Mucosa of descending colon (tissue), 3 donors: ENCODE data around the gene ACTL7A. TPM values are rescaled to one million over a fixed set of nuclear protein-coding genes. Genes with fewer than 3 reads are reported as not detected.

Experiments used
- ATAC-seq: fragments of 200-7000 bp; cut with Tn5 transposase; one replicate; pipeline ENCODE4 v1.9.1; 2020; ENCODE audit warnings: mild to moderate bottlenecking, moderate library complexity
- DNase-seq, 3 donors: peaks; one replicate each; pipeline ENCODE4 v3.0.0-alpha.2; 2020
- H3K36me3 ChIP-seq: fragments of 200-600 bp; one replicate; pipeline ENCODE4 v1.8.0; 2021; ENCODE audit warnings: low read depth, mild to moderate bottlenecking
- H3K4me1 ChIP-seq: fragments of 200-600 bp; one replicate; pipeline ENCODE4 v1.8.0; 2021; ENCODE audit warnings: low read depth, mild to moderate bottlenecking
- H3K4me3 ChIP-seq: fragments of 200-600 bp; one replicate; pipeline ENCODE4 v1.8.0; 2021; ENCODE audit warnings: mild to moderate bottlenecking
- H3K9me3 ChIP-seq: fragments of 200-600 bp; one replicate; pipeline ENCODE4 v1.8.0; 2021; ENCODE audit warnings: mild to moderate bottlenecking
- intact Hi-C, 2 donors: fragments of 100-400 bp; cut with DNase I in 1 of 2; cut with micrococcal nuclease in 1 of 2; formaldehyde crosslinking; loops; one replicate each; pipeline versions ENCODE4 v1.11.0 to v1.11.1; 2022; cut with DNase I, micrococcal nuclease
- total RNA-seq, 3 donors: library from RNA; stranded (reverse); fragmentation: NEBNext Ultra II Directional in 2 of 3; extraction: Animal tissue kit (Norgen Biotek cat#: 25700) in 2 of 3; gene quantifications; one replicate each; pipeline versions ENCODE4 v1.2.1 to v1.2.4, GENCODE V29; 2021 to 2023
- TF ChIP-seq, protein P1 (sequence below): fragments of 200-600 bp; IDR thresholded peaks from one replicate; pipeline ENCODE4 v1.8.0; 2022; ENCODE audit warnings: antibody characterized with exemption, mild to moderate bottlenecking
- donor health status: DM: no; HTN: no; CAD: no; lungs with moderate emphysema.
- donor health status: DM: no; HTN: no; CAD: no.
- donor health status: DM: no; HTN: yes; CAD: no.

The ACTL7A gene
- total RNA-seq, 3 donors from 2014 or later: not detected

DNA sequence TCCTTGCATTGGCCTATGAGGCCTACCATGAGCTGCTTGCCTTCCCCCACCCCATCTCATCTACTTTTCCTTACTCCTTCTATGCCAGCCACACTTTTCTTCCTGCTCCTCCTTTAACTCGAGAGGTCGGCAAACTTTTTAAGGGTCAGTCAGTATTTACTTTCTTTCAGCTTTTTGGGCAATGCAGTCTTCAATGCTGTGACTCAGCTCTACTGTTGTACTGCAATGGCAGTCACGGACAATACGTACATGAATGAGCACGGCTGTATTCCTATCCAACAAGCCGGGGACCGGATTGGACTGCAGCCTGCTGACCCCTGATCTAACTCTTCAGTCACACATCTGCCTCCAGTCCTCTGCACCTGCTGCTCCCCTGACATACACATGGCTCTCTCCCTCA is 602 bp upstream of the ACTL7A start:
- ATAC-seq (no peak), DNase-seq (no peak)
- TF ChIP-seq, protein P1, sequence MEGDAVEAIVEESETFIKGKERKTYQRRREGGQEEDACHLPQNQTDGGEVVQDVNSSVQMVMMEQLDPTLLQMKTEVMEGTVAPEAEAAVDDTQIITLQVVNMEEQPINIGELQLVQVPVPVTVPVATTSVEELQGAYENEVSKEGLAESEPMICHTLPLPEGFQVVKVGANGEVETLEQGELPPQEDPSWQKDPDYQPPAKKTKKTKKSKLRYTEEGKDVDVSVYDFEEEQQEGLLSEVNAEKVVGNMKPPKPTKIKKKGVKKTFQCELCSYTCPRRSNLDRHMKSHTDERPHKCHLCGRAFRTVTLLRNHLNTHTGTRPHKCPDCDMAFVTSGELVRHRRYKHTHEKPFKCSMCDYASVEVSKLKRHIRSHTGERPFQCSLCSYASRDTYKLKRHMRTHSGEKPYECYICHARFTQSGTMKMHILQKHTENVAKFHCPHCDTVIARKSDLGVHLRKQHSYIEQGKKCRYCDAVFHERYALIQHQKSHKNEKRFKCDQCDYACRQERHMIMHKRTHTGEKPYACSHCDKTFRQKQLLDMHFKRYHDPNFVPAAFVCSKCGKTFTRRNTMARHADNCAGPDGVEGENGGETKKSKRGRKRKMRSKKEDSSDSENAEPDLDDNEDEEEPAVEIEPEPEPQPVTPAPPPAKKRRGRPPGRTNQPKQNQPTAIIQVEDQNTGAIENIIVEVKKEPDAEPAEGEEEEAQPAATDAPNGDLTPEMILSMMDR: no peak
- Histone ChIP-seq H3K9me3 (no peaks in the 10 kb centered on the region), H3K4me3 (no peak overlapping the region), H3K36me3 (no peaks in the 10 kb centered on the region), H3K4me1 (no peaks in the 10 kb centered on the region)
- intact Hi-C loops: no loop called here

DNA sequence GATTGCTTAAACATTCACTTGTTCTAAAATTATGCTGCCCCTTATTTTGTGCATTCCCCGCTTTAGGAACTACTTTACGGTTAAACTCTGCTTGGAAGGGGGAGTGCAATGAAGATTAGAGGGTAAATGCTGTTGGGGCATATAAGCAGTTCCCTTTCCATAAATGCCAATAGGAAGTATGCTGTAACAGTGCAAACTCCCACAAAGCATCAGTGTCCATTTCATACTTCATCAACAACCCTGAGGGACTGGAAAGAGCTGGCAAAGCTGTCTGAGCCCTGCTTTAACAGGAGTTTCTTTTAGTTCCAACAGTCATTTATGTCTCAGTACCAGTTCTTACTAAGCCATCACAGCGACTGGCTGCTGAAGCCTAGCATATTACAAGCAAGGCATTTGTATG is 1.8 kb downstream of the ACTL7A start:
- no peak for ATAC-seq
- DNase-seq: no peak
- TF ChIP-seq, protein P1: no peak
- H3K36me3 ChIP-seq: no peaks in the 10 kb centered on the region
- H3K4me1 ChIP-seq: no peaks in the 10 kb centered on the region
- intact Hi-C loops: no loop called here
- H3K4me3 ChIP-seq: no peak overlapping the region
- H3K9me3 ChIP-seq: no peaks in the 10 kb centered on the region

DNA sequence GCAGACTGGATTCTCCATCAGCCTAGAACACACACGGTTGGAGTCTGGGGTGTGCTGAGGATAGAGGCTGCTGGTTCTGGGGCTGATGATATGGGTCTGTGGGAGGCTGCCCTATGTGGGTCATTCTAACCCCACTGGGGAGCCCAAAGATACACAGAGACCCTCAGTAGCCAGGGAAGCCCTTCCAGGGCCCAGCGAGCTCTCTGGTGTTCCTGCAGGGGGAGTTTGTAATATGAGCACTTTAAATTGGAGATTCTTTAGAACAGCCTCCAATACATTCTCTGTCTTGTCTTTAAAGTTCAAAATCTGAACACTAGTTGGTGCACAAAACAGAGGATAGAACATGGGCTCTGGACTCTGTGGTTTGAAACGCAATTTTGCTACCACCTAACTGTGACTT is 2.4 kb downstream of the ACTL7A start:
- DNase-seq: no peak
- intact Hi-C loops: no loop called here
- H3K4me1 ChIP-seq: no peaks in the 10 kb centered on the region
- H3K36me3 ChIP-seq: no peaks in the 10 kb centered on the region
- no peak for ATAC-seq
- TF ChIP-seq, protein P1: no peak
- no peaks in the 10 kb centered on the region for H3K9me3 ChIP-seq
- no peak overlapping the region for H3K4me3 ChIP-seq

DNA sequence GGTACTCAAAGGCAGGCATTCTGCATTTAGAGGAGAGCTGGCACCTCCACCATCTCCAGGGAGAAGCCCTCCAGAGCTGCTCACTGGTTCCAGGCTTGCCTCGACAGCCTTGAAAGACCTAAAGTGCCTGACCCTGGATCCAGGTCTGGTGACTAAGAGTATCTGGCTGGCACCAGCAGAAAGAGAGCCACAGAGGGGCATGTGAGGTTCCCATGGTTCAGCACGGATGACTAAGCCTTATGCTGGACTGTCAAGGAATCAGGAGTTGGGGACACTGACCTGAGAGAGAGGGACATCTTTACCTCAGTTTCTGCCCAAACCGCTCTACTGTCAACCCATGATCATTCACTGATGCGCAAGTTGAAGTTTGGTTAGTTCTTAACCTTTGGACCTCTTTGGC is 3.0 kb downstream of the ACTL7A start:
- intact Hi-C loops: no loop called here
- no peak overlapping the region for H3K4me3 ChIP-seq
- TF ChIP-seq, protein P1: no peak
- no peaks in the 10 kb centered on the region for H3K36me3 ChIP-seq
- ATAC-seq (no peak), DNase-seq (no peak)
- no peaks in the 10 kb centered on the region for H3K9me3 ChIP-seq
- H3K4me1 ChIP-seq: no peaks in the 10 kb centered on the region

DNA sequence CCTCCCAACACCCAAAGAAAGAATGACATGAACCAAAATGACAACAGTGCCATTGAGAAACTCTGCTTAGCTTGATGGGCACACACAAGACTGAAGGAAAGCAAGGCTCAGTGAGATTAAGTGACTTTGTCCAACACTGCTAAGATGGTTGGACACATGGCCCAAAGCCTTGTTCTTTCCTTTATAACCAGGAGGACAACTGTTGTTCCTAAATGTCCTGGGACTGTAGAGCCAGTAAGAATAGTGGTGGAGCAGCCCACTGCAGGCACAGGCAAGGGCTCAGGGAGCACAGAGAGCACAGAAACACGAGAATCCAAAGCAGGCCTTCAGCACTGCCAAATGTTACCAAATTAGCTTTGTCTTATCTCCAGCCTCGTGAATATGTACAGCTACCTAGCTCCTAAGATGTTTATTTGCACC is 3.9 kb downstream of the ACTL7A start:
- H3K4me3 ChIP-seq: no peak overlapping the region
- H3K36me3 ChIP-seq: no peaks in the 10 kb centered on the region
- TF ChIP-seq, protein P1: no peak
- DNase-seq (no peak), ATAC-seq (no peak)
- H3K9me3 ChIP-seq: no peaks in the 10 kb centered on the region
- intact Hi-C loops: no loop called here
- no peaks in the 10 kb centered on the region for H3K4me1 ChIP-seq

DNA sequence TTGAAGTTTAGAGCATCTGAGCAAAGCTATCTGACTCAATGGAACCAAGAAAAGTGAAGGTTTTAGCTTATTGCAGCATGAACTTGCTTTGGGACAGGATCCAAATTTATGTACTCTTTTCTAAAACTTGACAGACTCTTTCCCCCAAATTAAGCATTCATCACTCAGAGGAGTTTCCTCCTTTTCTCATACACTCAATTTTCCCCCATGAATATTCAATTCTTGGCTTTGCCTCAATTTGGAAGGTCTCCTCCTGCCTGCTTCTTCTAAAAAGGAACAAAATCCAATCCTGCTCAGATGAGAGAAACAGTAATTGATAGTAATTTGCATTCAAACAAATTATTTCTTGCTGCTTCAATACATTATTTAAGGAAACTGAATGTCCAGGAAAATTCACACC is 5.0 kb downstream of the ACTL7A start:
- Histone ChIP-seq H3K4me1 (no peaks in the 10 kb centered on the region), H3K4me3 (no peak overlapping the region), H3K36me3 (no peaks in the 10 kb centered on the region), H3K9me3 (no peaks in the 10 kb centered on the region)
- intact Hi-C loops: no loop called here
- ATAC-seq (no peak), DNase-seq (no peak)
- TF ChIP-seq, protein P1: no peak
